GM19351 (cell line): ENCODE results near the gene SYT14.
A peak's percentile ranks its signal among the peaks of the same experiment; 100 is the strongest.
"Not testable (repeated sequence)": the region's sequence is repeated elsewhere in the genome, so short reads cannot be mapped to it uniquely, and the experiment has no call there.

ENCODE experiments used
- ATAC-seq: cut with Tn5 transposase; IDR thresholded peaks from one replicate; pipeline ENCODE4 v1.9.1; 2021; ENCODE audit warnings: mild to moderate bottlenecking, moderate library complexity; ENCODE audit not compliant: unreplicated experiment

The SYT14 gene

GRCh38 chr1:209936125-209936524 lies 1.9 kb upstream of the SYT14 start:
- ATAC-seq: no peak

GRCh38 chr1:209945377-209945776 lies 7.4 kb downstream of the SYT14 start:
- no peak for ATAC-seq

- ATAC-seq: no peak
Observed at GRCh38 chr1:209948155-209948554, 10.1 kb downstream of the SYT14 start.

- no peak for ATAC-seq
Observed at GRCh38 chr1:209956116-209956515, 18.1 kb downstream of the SYT14 start.

GRCh38 chr1:209959623-209960022 lies 21.6 kb downstream of the SYT14 start:
- ATAC-seq: no peak

- ATAC-seq: no peak
Observed at GRCh38 chr1:209960926-209961325, 22.9 kb downstream of the SYT14 start.

GRCh38 chr1:209962388-209962787 lies 24.4 kb downstream of the SYT14 start:
- ATAC-seq: no peak

- no peak for ATAC-seq
Observed at GRCh38 chr1:209962856-209963255, 24.8 kb downstream of the SYT14 start.

GRCh38 chr1:209965996-209966395 lies 28.0 kb downstream of the SYT14 start:
- ATAC-seq: no peak

- not testable (repeated sequence) for ATAC-seq
Observed at GRCh38 chr1:209978721-209979120, 40.7 kb downstream of the SYT14 start.

GRCh38 chr1:209983953-209984352 lies 45.9 kb downstream of the SYT14 start:
- ATAC-seq: no peak

GRCh38 chr1:209985002-209985401 lies 47.0 kb downstream of the SYT14 start:
- no peak for ATAC-seq

- ATAC-seq: no peak
Observed at GRCh38 chr1:209988706-209989105, 50.7 kb downstream of the SYT14 start.

- peak; percentile 50 for ATAC-seq
Observed at GRCh38 chr1:209989525-209989924, 51.5 kb downstream of the SYT14 start.

- ATAC-seq: no peak
Observed at GRCh38 chr1:209993061-209993830, 55.2 kb downstream of the SYT14 start.

GRCh38 chr1:209996348-209996747 lies 58.3 kb downstream of the SYT14 start:
- no peak for ATAC-seq

GRCh38 chr1:209999005-209999404 lies 61.0 kb downstream of the SYT14 start:
- no peak for ATAC-seq

- no peak for ATAC-seq
Observed at GRCh38 chr1:210001751-210002150, 63.7 kb downstream of the SYT14 start.

- ATAC-seq: no peak
Observed at GRCh38 chr1:210003501-210003900, 65.5 kb downstream of the SYT14 start.

- no peak for ATAC-seq
Observed at GRCh38 chr1:210010161-210010560, 72.1 kb downstream of the SYT14 start.

- ATAC-seq: no peak
Observed at GRCh38 chr1:210021145-210021860, 83.3 kb downstream of the SYT14 start.

- no peak for ATAC-seq
Observed at GRCh38 chr1:210022044-210022443, 84.0 kb downstream of the SYT14 start.
